Tibial nerve (tissue), 4 donors: ENCODE data around the gene FOXK2.

Experiments
- EP300 ChIP-seq, 2 donors: sonication (generic); formaldehyde crosslinking; IDR thresholded peaks; one replicate each; pipeline ENCODE4 v1.6.1; 2017; ENCODE audit warnings: antibody characterized with exemption in 2 of 2, mild to moderate bottlenecking in 1 of 2
- POLR2A ChIP-seq, 2 donors: fragments of 450-650 bp; IDR thresholded peaks; one replicate each; pipeline ENCODE4 v1.6.1; 2017; ENCODE audit warnings: antibody characterized with exemption in 2 of 2, mild to moderate bottlenecking in 2 of 2, moderate library complexity in 2 of 2
- TF ChIP-seq, protein P1 (sequence below), 5 experiments: fragments of 200-600 bp in 3 of 5; fragments of 450-650 bp in 2 of 5; sonication (generic) in 3 of 5; IDR thresholded peaks; one replicate each; pipeline ENCODE4 v1.5.1; 2016 to 2019; ENCODE audit warnings: antibody characterized with exemption in 5 of 5, mild to moderate bottlenecking in 3 of 5, moderate library complexity in 2 of 5

DNA sequence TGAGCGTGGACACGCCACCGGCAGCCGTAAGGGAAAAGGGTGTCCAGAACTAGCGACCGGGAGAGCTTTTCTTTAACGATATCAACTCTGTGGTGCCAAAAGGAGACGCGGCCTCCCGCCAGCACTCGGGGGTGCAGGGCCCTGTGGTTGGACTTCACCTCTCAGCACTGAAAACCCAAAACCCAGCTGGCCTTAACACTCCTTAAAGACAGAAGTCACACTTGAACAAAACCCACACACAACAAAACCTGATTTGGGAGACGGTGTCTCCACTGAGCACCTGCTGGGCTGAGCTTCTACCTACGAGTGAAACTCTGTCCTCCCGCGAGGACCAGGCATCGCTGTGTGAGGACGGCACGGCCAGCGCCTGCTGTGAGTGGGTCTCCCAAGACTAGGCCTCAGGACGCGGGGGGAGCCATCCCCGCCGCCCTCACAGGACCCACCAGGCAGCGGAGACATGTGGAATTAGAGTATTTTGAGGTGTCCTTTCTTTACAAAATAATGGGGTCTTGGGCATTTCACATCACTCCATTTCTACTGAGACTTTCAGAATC lies 82.0 kb downstream of the FOXK2 start:
- TF ChIP-seq POLR2A (IDR thresholded peaks at IDR 0.05) = no peak
- TF ChIP-seq, protein P1, sequence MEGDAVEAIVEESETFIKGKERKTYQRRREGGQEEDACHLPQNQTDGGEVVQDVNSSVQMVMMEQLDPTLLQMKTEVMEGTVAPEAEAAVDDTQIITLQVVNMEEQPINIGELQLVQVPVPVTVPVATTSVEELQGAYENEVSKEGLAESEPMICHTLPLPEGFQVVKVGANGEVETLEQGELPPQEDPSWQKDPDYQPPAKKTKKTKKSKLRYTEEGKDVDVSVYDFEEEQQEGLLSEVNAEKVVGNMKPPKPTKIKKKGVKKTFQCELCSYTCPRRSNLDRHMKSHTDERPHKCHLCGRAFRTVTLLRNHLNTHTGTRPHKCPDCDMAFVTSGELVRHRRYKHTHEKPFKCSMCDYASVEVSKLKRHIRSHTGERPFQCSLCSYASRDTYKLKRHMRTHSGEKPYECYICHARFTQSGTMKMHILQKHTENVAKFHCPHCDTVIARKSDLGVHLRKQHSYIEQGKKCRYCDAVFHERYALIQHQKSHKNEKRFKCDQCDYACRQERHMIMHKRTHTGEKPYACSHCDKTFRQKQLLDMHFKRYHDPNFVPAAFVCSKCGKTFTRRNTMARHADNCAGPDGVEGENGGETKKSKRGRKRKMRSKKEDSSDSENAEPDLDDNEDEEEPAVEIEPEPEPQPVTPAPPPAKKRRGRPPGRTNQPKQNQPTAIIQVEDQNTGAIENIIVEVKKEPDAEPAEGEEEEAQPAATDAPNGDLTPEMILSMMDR (IDR thresholded peaks at IDR 0.05) = no peak
- no peak for TF ChIP-seq EP300 (IDR thresholded peaks at IDR 0.05)
